GM21515 (cell line): ENCODE data around the gene LCP2.

Experiments used
- ATAC-seq: cut with Tn5 transposase; IDR thresholded peaks from one replicate; pipeline ENCODE4 v1.9.1; 2021; ENCODE audit not compliant: unreplicated experiment

LCP2 gene

GRCh38 chr5:170219615-170220014 is 78.0 kb downstream of the LCP2 start:
- ATAC-seq = no peak

- no peak for ATAC-seq
Measured at GRCh38 chr5:170218726-170219125, 78.9 kb downstream of the LCP2 start.

- ATAC-seq = no peak
Measured at GRCh38 chr5:170217831-170218230, 79.7 kb downstream of the LCP2 start.

- ATAC-seq = no peak
Measured at GRCh38 chr5:170216257-170216864, 81.2 kb downstream of the LCP2 start.

GRCh38 chr5:170211575-170212334 is 85.8 kb downstream of the LCP2 start:
- no peak for ATAC-seq

- no peak for ATAC-seq
Measured at GRCh38 chr5:170206958-170207357, 90.6 kb downstream of the LCP2 start.

- ATAC-seq = no peak
Measured at GRCh38 chr5:170206216-170206615, 91.4 kb downstream of the LCP2 start.

- ATAC-seq = no peak
Measured at GRCh38 chr5:170204202-170204601, 93.4 kb downstream of the LCP2 start.

- no peak for ATAC-seq
Measured at GRCh38 chr5:170202117-170202516, 95.5 kb downstream of the LCP2 start.

GRCh38 chr5:170201311-170201710 is 96.3 kb downstream of the LCP2 start:
- no peak for ATAC-seq

GRCh38 chr5:170200876-170201275 is 96.7 kb downstream of the LCP2 start:
- ATAC-seq = no peak
